Islet precursor cell (in vitro differentiated cells): Measurements from ENCODE around the gene ULK3.
A peak's percentile ranks its signal among the peaks of the same experiment; 100 is the strongest.

Source experiments
- DNase-seq: peaks from one replicate; pipeline ENCODE4 v3.0.0-alpha.2; 2018

The ULK3 gene

GRCh38 chr15:74816624-74817369 is 26.2 kb downstream of the ULK3 start:
- no peak for DNase-seq

- DNase-seq = no peak
Observed at GRCh38 chr15:74815961-74816360, 27.0 kb downstream of the ULK3 start.

GRCh38 chr15:74815121-74815934 is 27.6 kb downstream of the ULK3 start:
- DNase-seq = no peak

GRCh38 chr15:74812533-74812932 is 30.4 kb downstream of the ULK3 start, which contains the start of gene LMAN1L:
Gene LMAN1L (plus strand): TSS chr15:74812835. CDS start chr15:74812855, 20 bp downstream.
- no peak for DNase-seq

GRCh38 chr15:74809956-74810355 is 33.0 kb downstream of the ULK3 start:
- DNase-seq = no peak

GRCh38 chr15:74809242-74809641 is 33.7 kb downstream of the ULK3 start:
- no peak for DNase-seq

- no peak for DNase-seq
Observed at GRCh38 chr15:74808840-74809229, 34.1 kb downstream of the ULK3 start.

- no peak for DNase-seq
Observed at GRCh38 chr15:74808078-74808839, 34.7 kb downstream of the ULK3 start.

- DNase-seq = no peak
Observed at GRCh38 chr15:74807282-74807681, 35.7 kb downstream of the ULK3 start.

- no peak for DNase-seq
Observed at GRCh38 chr15:74804935-74805334, 38.0 kb downstream of the ULK3 start.

GRCh38 chr15:74802862-74803447 is 40.0 kb downstream of the ULK3 start:
- DNase-seq = no peak

GRCh38 chr15:74802290-74802689 is 40.7 kb downstream of the ULK3 start:
- DNase-seq = no peak

GRCh38 chr15:74801311-74801997 is 41.5 kb downstream of the ULK3 start:
- DNase-seq = no peak

- DNase-seq = no peak
Observed at GRCh38 chr15:74800559-74801094, 42.3 kb downstream of the ULK3 start.

GRCh38 chr15:74799856-74800558 is 42.9 kb downstream of the ULK3 start:
- DNase-seq = peak; percentile 75

- DNase-seq = no peak
Observed at GRCh38 chr15:74799255-74799855, 43.6 kb downstream of the ULK3 start.

GRCh38 chr15:74798388-74799254 is 44.3 kb downstream of the ULK3 start:
- no peak for DNase-seq

- DNase-seq = no peak
Observed at GRCh38 chr15:74795966-74796625, 46.9 kb downstream of the ULK3 start.

- DNase-seq = no peak
Observed at GRCh38 chr15:74794970-74795349, 48.0 kb downstream of the ULK3 start.
